Tibial nerve (tissue), 3 donors: ENCODE results near the gene BMP8A.

Experiments used
- POLR2A ChIP-seq, 2 donors: fragments of 450-650 bp; IDR thresholded peaks; one replicate each; pipeline ENCODE4 v1.6.1; 2017; ENCODE audit warnings: antibody characterized with exemption in 2 of 2, mild to moderate bottlenecking in 2 of 2, moderate library complexity in 2 of 2
- TF ChIP-seq, protein P1 (sequence below), 5 experiments: fragments of 200-600 bp in 3 of 5; fragments of 450-650 bp in 2 of 5; sonication (generic) in 3 of 5; IDR thresholded peaks; one replicate each; pipeline ENCODE4 v1.5.1; 2016 to 2019; ENCODE audit warnings: antibody characterized with exemption in 5 of 5, mild to moderate bottlenecking in 3 of 5, moderate library complexity in 2 of 5

DNA sequence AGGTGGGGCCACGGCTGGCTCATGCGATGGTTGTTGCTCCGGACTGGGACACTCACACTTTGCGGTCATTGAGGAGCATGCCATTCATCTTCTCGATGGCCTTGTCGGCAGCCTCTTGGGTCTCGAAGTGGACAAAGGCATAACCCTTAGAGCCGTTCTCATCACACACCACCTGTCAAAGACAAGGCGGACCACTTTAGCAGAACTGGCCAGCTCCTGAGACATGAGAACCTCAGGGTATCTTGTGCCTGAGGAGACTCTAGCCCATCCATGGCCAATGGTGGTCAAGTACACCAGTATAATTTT lies 79.7 kb downstream of the BMP8A start:
- TF ChIP-seq, protein P1, sequence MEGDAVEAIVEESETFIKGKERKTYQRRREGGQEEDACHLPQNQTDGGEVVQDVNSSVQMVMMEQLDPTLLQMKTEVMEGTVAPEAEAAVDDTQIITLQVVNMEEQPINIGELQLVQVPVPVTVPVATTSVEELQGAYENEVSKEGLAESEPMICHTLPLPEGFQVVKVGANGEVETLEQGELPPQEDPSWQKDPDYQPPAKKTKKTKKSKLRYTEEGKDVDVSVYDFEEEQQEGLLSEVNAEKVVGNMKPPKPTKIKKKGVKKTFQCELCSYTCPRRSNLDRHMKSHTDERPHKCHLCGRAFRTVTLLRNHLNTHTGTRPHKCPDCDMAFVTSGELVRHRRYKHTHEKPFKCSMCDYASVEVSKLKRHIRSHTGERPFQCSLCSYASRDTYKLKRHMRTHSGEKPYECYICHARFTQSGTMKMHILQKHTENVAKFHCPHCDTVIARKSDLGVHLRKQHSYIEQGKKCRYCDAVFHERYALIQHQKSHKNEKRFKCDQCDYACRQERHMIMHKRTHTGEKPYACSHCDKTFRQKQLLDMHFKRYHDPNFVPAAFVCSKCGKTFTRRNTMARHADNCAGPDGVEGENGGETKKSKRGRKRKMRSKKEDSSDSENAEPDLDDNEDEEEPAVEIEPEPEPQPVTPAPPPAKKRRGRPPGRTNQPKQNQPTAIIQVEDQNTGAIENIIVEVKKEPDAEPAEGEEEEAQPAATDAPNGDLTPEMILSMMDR (IDR thresholded peaks at IDR 0.05), result no peak
- no peak for TF ChIP-seq POLR2A (IDR thresholded peaks at IDR 0.05)
